GM23338 (cell line): ENCODE measurements around the gene TPST1. TPM values are rescaled to one million over a fixed set of nuclear protein-coding genes. Genes with fewer than 3 reads are reported as not detected.

Source experiments
- ATAC-seq: fragments of 200-7000 bp; cut with Tn5 transposase; 3 replicates; pipeline ENCODE4 v1.9.1; 2020
- DNase-seq: peaks from one replicate; pipeline ENCODE4 v3.0.0-alpha.2; 2015; ENCODE audit warnings: low spot score
- H2AFZ ChIP-seq: fragments of 200-600 bp; sonication (generic); 2 replicates; pipeline ENCODE4 v1.8.0; 2016; ENCODE audit warnings: antibody characterized with exemption, mild to moderate bottlenecking, moderate library complexity
- H3F3A ChIP-seq: fragments of 200-600 bp; sonication (generic); replicated peaks from 2 replicates; pipeline ENCODE4 v1.8.0; 2017; ENCODE audit warnings: antibody characterized with exemption, mixed run types, low read depth
- H3K27ac ChIP-seq: fragments of 200-600 bp; sonication (generic); 2 replicates; pipeline ENCODE4 v1.6.1; 2016; ENCODE audit warnings: low read depth
- H3K27me3 ChIP-seq: fragments of 200-600 bp; sonication (generic); 2 replicates; pipeline ENCODE4 v1.8.0; 2016; ENCODE audit warnings: mild to moderate bottlenecking, mixed run types, moderate library complexity; ENCODE audit not compliant: insufficient read depth
- H3K36me3 ChIP-seq: fragments of 200-600 bp; sonication (generic); 2 replicates; pipeline ENCODE4 v1.8.0; 2016; ENCODE audit warnings: mild to moderate bottlenecking; ENCODE audit not compliant: insufficient read depth
- H3K4me1 ChIP-seq: fragments of 200-600 bp; sonication (generic); 2 replicates; pipeline ENCODE4 v1.8.0; 2016; ENCODE audit warnings: mild to moderate bottlenecking, moderate library complexity; ENCODE audit not compliant: insufficient read depth
- H3K4me2 ChIP-seq: fragments of 200-600 bp; sonication (generic); 2 replicates; pipeline ENCODE4 v1.7.1; 2017; ENCODE audit warnings: mixed run types
- H3K4me3 ChIP-seq: fragments of 200-600 bp; sonication (generic); 2 replicates; pipeline ENCODE4 v1.6.1; 2016; ENCODE audit warnings: mixed run types
- H3K79me2 ChIP-seq: fragments of 200-600 bp; sonication (generic); replicated peaks from 2 replicates; pipeline ENCODE4 v1.8.0; 2017; ENCODE audit warnings: mild to moderate bottlenecking; ENCODE audit not compliant: insufficient read depth
- H3K9me2 ChIP-seq: fragments of 200-600 bp; sonication (generic); 2 replicates; pipeline ENCODE4 v1.8.0; 2017; ENCODE audit not compliant: insufficient read depth
- H4K20me1 ChIP-seq: fragments of 200-600 bp; sonication (generic); replicated peaks from 2 replicates; pipeline ENCODE4 v1.8.0; 2017; ENCODE audit warnings: mild to moderate bottlenecking; ENCODE audit not compliant: insufficient read depth
- H3K27ac Mint-ChIP-seq: 2 replicates; pipeline ENCODE4 v1.8.0; 2020; ENCODE audit warnings: inconsistent platforms, mild to moderate bottlenecking, moderate library complexity, mixed read lengths
- H3K27me3 Mint-ChIP-seq: 3 replicates; pipeline ENCODE4 v1.8.0; 2022; ENCODE audit warnings: low read depth, mild to moderate bottlenecking, moderate library complexity, mixed read lengths, inconsistent platforms; ENCODE audit not compliant: insufficient read depth, poor library complexity
- H3K36me3 Mint-ChIP-seq: 3 replicates; pipeline ENCODE4 v1.8.0; 2021; ENCODE audit warnings: low read depth, mild to moderate bottlenecking, inconsistent platforms, moderate library complexity, mixed read lengths
- H3K4me1 Mint-ChIP-seq: 3 replicates; pipeline ENCODE4 v1.8.0; 2020; ENCODE audit warnings: mild to moderate bottlenecking, inconsistent platforms, mixed read lengths
- H3K4me3 Mint-ChIP-seq: 3 replicates; pipeline ENCODE4 v1.8.0; 2021; ENCODE audit warnings: moderate library complexity, mild to moderate bottlenecking, inconsistent platforms, mixed read lengths
- H3K9me3 Mint-ChIP-seq: 3 replicates; pipeline ENCODE4 v1.8.0; 2020; ENCODE audit warnings: moderate library complexity, mild to moderate bottlenecking, inconsistent platforms, mixed read lengths
- EZH2 ChIP-seq: fragments of 200-600 bp; sonication (generic); IDR thresholded peaks from one replicate; pipeline ENCODE4 v1.8.0; 2017; ENCODE audit warnings: antibody characterized with exemption, mild to moderate bottlenecking, low read depth; ENCODE audit not compliant: unreplicated experiment
- EZH2phosphoT487 ChIP-seq: fragments of 200-600 bp; sonication (generic); IDR thresholded peaks from one replicate; pipeline ENCODE4 v1.8.1; 2018; ENCODE audit warnings: antibody characterized with exemption; ENCODE audit not compliant: unreplicated experiment
- JUNB ChIP-seq: IDR thresholded peaks from one replicate; pipeline ENCODE4 v1.6.1; 2016; ENCODE audit warnings: antibody characterized with exemption; ENCODE audit not compliant: unreplicated experiment
- NANOG ChIP-seq: IDR thresholded peaks from 2 replicates; pipeline ENCODE4 v1.6.1; 2016; ENCODE audit warnings: antibody characterized with exemption, borderline replicate concordance
- POLR2AphosphoS5 ChIP-seq: IDR thresholded peaks from 2 replicates; pipeline ENCODE4 v1.6.1; 2016; ENCODE audit warnings: antibody characterized with exemption, low read depth
- STAT1 ChIP-seq: IDR thresholded peaks from one replicate; pipeline ENCODE4 v1.6.1; 2016; ENCODE audit warnings: antibody characterized with exemption; ENCODE audit not compliant: unreplicated experiment
- ZNF114 ChIP-seq: fragments of 250-450 bp; sonication (Bioruptor Pico); IDR thresholded peaks from 2 replicates; pipeline ENCODE4 v1.5.0; 2020; ENCODE audit warnings: mild to moderate bottlenecking, moderate library complexity
- ZNF331 ChIP-seq: fragments of 250-450 bp; sonication (Bioruptor Pico); IDR thresholded peaks from 2 replicates; pipeline ENCODE4 v1.5.0; 2020; ENCODE audit warnings: low read depth, mild to moderate bottlenecking, moderate library complexity
- polyA plus RNA-seq: library from polyadenylated mRNA; unstranded; fragments of >200 nt; fragmentation: Nextera tagmentation; extraction: Ambion mirVana; gene quantifications from 2 replicates; pipeline ENCODE4 v1.2.1, GENCODE V29; 2016
- total RNA-seq: library from RNA; depleted of rRNA; stranded (reverse); fragments of >200 nt; shearing (Covaris generic); gene quantifications from 2 replicates; pipeline ENCODE4 v1.2.3, GENCODE V29; 2014
- TF ChIP-seq, protein P1 (sequence below): IDR thresholded peaks from 2 replicates; pipeline ENCODE4 v1.6.1; 2016; ENCODE audit warnings: antibody characterized with exemption
- TF ChIP-seq, protein P2 (sequence below): fragments of 250-450 bp; sonication (Bioruptor Pico); IDR thresholded peaks from 2 replicates; pipeline ENCODE4 v1.5.0; 2020; ENCODE audit warnings: mild to moderate bottlenecking, moderate library complexity

The TPST1 gene
- total and polyA plus RNA-seq, 2 experiments from 2014 or later: 10.7 to 19.2 TPM

DNA sequence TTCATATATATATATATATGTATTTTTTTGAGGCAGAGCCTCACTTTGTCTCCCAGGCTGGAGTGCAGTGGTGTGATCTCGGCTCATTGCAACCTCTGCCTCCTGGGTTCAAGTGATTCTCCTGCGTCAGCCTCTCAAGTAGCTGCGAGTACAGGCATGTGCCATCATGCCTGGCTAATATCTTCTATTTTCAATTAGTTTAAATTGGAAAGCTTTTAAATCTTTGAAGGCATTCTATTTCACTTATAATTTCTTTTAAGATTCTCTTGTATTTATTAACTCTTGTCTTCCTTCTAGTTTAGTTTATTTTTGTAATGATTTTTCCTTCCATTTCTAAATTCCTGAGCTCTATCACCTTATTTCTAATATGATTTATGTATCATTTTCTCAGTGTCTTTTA is 71.2 kb downstream of the TPST1 start (continued):
- TF ChIP-seq, protein P1, sequence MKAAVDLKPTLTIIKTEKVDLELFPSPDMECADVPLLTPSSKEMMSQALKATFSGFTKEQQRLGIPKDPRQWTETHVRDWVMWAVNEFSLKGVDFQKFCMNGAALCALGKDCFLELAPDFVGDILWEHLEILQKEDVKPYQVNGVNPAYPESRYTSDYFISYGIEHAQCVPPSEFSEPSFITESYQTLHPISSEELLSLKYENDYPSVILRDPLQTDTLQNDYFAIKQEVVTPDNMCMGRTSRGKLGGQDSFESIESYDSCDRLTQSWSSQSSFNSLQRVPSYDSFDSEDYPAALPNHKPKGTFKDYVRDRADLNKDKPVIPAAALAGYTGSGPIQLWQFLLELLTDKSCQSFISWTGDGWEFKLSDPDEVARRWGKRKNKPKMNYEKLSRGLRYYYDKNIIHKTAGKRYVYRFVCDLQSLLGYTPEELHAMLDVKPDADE: no peak
- TF ChIP-seq STAT1 (no peak), JUNB (no peak), ZNF114 (no peak), NANOG (no peak)
- TF ChIP-seq, protein P2, sequence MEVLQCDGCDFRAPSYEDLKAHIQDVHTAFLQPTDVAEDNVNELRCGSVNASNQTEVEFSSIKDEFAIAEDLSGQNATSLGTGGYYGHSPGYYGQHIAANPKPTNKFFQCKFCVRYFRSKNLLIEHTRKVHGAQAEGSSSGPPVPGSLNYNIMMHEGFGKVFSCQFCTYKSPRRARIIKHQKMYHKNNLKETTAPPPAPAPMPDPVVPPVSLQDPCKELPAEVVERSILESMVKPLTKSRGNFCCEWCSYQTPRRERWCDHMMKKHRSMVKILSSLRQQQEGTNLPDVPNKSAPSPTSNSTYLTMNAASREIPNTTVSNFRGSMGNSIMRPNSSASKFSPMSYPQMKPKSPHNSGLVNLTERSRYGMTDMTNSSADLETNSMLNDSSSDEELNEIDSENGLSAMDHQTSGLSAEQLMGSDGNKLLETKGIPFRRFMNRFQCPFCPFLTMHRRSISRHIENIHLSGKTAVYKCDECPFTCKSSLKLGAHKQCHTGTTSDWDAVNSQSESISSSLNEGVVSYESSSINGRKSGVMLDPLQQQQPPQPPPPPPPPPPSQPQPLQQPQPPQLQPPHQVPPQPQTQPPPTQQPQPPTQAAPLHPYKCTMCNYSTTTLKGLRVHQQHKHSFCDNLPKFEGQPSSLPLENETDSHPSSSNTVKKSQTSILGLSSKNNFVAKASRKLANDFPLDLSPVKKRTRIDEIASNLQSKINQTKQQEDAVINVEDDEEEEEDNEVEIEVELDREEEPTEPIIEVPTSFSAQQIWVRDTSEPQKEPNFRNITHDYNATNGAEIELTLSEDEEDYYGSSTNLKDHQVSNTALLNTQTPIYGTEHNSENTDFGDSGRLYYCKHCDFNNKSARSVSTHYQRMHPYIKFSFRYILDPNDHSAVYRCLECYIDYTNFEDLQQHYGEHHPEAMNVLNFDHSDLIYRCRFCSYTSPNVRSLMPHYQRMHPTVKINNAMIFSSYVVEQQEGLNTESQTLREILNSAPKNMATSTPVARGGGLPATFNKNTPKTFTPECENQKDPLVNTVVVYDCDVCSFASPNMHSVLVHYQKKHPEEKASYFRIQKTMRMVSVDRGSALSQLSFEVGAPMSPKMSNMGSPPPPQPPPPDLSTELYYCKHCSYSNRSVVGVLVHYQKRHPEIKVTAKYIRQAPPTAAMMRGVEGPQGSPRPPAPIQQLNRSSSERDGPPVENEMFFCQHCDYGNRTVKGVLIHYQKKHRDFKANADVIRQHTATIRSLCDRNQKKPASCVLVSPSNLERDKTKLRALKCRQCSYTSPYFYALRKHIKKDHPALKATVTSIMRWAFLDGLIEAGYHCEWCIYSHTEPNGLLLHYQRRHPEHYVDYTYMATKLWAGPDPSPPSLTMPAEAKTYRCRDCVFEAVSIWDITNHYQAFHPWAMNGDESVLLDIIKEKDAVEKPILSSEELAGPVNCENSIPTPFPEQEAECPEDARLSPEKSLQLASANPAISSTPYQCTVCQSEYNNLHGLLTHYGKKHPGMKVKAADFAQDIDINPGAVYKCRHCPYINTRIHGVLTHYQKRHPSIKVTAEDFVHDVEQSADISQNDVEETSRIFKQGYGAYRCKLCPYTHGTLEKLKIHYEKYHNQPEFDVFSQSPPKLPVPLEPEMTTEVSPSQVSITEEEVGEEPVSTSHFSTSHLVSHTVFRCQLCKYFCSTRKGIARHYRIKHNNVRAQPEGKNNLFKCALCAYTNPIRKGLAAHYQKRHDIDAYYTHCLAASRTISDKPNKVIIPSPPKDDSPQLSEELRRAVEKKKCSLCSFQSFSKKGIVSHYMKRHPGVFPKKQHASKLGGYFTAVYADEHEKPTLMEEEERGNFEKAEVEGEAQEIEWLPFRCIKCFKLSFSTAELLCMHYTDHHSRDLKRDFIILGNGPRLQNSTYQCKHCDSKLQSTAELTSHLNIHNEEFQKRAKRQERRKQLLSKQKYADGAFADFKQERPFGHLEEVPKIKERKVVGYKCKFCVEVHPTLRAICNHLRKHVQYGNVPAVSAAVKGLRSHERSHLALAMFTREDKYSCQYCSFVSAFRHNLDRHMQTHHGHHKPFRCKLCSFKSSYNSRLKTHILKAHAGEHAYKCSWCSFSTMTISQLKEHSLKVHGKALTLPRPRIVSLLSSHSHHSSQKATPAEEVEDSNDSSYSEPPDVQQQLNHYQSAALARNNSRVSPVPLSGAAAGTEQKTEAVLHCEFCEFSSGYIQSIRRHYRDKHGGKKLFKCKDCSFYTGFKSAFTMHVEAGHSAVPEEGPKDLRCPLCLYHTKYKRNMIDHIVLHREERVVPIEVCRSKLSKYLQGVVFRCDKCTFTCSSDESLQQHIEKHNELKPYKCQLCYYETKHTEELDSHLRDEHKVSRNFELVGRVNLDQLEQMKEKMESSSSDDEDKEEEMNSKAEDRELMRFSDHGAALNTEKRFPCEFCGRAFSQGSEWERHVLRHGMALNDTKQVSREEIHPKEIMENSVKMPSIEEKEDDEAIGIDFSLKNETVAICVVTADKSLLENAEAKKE: no peak

DNA sequence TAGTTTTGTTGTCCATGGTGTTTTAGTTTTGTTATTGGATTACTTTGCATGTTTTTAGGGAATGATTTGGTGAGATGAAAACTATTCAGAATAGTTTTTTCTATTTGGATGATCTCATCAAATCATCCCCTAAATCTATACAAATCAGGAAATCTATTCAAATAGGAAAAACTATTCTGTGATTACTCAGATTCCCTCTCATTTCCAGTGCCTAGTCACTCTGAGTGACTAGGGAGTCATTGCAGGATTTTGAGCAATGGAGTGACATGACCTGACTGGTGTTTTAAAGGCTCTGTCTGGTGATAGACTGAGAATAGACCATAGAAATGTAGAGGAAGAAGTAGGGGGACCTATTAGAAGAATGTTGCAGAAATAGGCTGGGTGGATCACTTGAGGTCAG is 72.4 kb downstream of the TPST1 start:
- no peak for DNase-seq
- Mint-ChIP-seq H3K36me3 (no peaks in the 10 kb centered on the region), H3K4me3 (no peak overlapping the region), H3K4me1 (peaks cover 9% of the 10 kb centered on the region; the same call in 2 of the 3 replicates), H3K27me3 (peaks cover 1% of the 10 kb centered on the region), H3K27ac (no peak overlapping the region), H3K9me3 (no peaks in the 10 kb centered on the region; the same call in 2 of the 3 replicates)
- Histone ChIP-seq H2AFZ (no peak overlapping the region), H3K4me1 (no peaks in the 10 kb centered on the region; the same call in 1 of the 2 replicates), H3K27me3 (no peaks in the 10 kb centered on the region), H3K4me3 (no peak overlapping the region), H3K79me2 (peaks cover 20% of the 10 kb centered on the region), H3F3A (no peaks in the 10 kb centered on the region), H3K27ac (no peak overlapping the region), H3K4me2 (no peak overlapping the region), H3K36me3 (no peaks in the 10 kb centered on the region), H3K9me2 (no peaks in the 10 kb centered on the region), H4K20me1 (no peaks in the 10 kb centered on the region)
- ATAC-seq: no peak
- TF ChIP-seq JUNB (no peak), EZH2 (no peak), EZH2phosphoT487 (no peak), ZNF114 (no peak), NANOG (no peak), POLR2AphosphoS5 (no peak), ZNF331 (no peak)
- TF ChIP-seq, protein P2: no peak
